Activated CD8-positive, alpha-beta T cell treated with anti-CD3 and anti-CD28 coated beads, Interleukin-2, amount 10 ng/mL, durations not matched to agents 7 days and 5 days (primary cell): ENCODE results near the gene TMEM8B. TPM values are rescaled to one million over a fixed set of nuclear protein-coding genes. Genes with fewer than 3 reads are reported as not detected.
A peak's percentile ranks its signal among the peaks of the same experiment; 100 is the strongest.

Experiments
- ATAC-seq: fragments of 150-1000 bp; cut with Tn5 transposase; one replicate; pipeline ENCODE4 v1.10.0; 2021; ENCODE audit warnings: moderate library complexity
- CTCF ChIA-PET: fragments of 350-600 bp; sonication (Branson Sonifier 250); formaldehyde crosslinking; loops from one replicate; lab custom pipeline; 2021; ENCODE audit warnings: antibody characterized with exemption; lab: Charles Lee
- POLR2A ChIA-PET: fragments of 350-600 bp; sonication (Branson Sonifier 250); formaldehyde crosslinking; loops from one replicate; lab custom pipeline; 2021; ENCODE audit warnings: antibody characterized with exemption; lab: Charles Lee
- DNase-seq: peaks from one replicate; pipeline ENCODE4 v3.0.0-alpha.2; 2020
- H3K27ac Mint-ChIP-seq: one replicate; pipeline ENCODE4 v1.8.0; 2021; ENCODE audit warnings: mild to moderate bottlenecking, mixed read lengths
- H3K27me3 Mint-ChIP-seq: one replicate; pipeline ENCODE4 v1.8.0; 2021; ENCODE audit warnings: low read depth, mixed read lengths
- H3K36me3 Mint-ChIP-seq: one replicate; pipeline ENCODE4 v1.8.0; 2021; ENCODE audit warnings: low read depth, mixed read lengths
- H3K4me1 Mint-ChIP-seq: one replicate; pipeline ENCODE4 v1.8.0; 2021; ENCODE audit warnings: low read depth, mixed read lengths
- H3K4me3 Mint-ChIP-seq: one replicate; pipeline ENCODE4 v1.8.0; 2021; ENCODE audit warnings: mild to moderate bottlenecking, mixed read lengths
- H3K9me3 Mint-ChIP-seq: one replicate; pipeline ENCODE4 v1.8.0; 2022; ENCODE audit warnings: mixed read lengths; ENCODE audit not compliant: insufficient read depth
- total RNA-seq, 2 experiments: library from RNA; stranded (reverse); gene quantifications; one replicate each; pipeline ENCODE4 v1.2.3, GENCODE V29; 2021

TMEM8B gene
- total RNA-seq, 2 experiments from 2014 or later, result 1.6 to 2.3 TPM

- no peak for DNase-seq
- POLR2A ChIA-PET, result interaction anchor here (0.6 kb wide), 1 partner anchor 236 kb away, joined by 3 read pairs; no protein-coding TSS in a partner anchor
- Mint-ChIP-seq H3K27ac (no peak overlapping the region), H3K4me3 (no peak overlapping the region), H3K9me3 (no peaks in the 10 kb centered on the region), H3K36me3 (no peaks in the 10 kb centered on the region), H3K27me3 (no peaks in the 10 kb centered on the region), H3K4me1 (peaks cover 19% of the 10 kb centered on the region)
- no peak for ATAC-seq
- CTCF ChIA-PET, result interaction anchor here (0.7 to 2.7 kb wide), 3 partner anchors 15 to 182 kb away, joined by 3 to 12 read pairs (median 5); no protein-coding TSS in a partner anchor
These were observed 12.0 kb downstream of the TMEM8B start for GRCh38 chr9:35840881-35841644.

- ATAC-seq (no peak), DNase-seq (no peak)
- no peaks in the 10 kb centered on the region for H3K36me3 Mint-ChIP-seq
- no peaks in the 10 kb centered on the region for H3K9me3 Mint-ChIP-seq
- H3K27me3 Mint-ChIP-seq, result no peaks in the 10 kb centered on the region
- H3K4me3 Mint-ChIP-seq, result no peak overlapping the region
- ChIA-PET POLR2A (interaction anchor here (0.6 kb wide), 1 partner anchor 237 kb away, joined by 3 read pairs; no protein-coding TSS in a partner anchor), CTCF (interaction anchor here (0.7 to 1.3 kb wide), 2 partner anchors 41 to 182 kb away, joined by 3 to 5 read pairs; no protein-coding TSS in a partner anchor)
- H3K4me1 Mint-ChIP-seq, result peaks cover 19% of the 10 kb centered on the region
- H3K27ac Mint-ChIP-seq, result no peak overlapping the region
These were observed 12.5 kb downstream of the TMEM8B start for GRCh38 chr9:35841645-35841900.

- no peaks in the 10 kb centered on the region for H3K27me3 Mint-ChIP-seq
- H3K27ac Mint-ChIP-seq, result no peak overlapping the region
- no peaks in the 10 kb centered on the region for H3K9me3 Mint-ChIP-seq
- CTCF ChIA-PET, result interaction anchor here (0.7 to 1.3 kb wide), 2 partner anchors 40 to 183 kb away, joined by 3 to 5 read pairs; no protein-coding TSS in a partner anchor
- H3K4me1 Mint-ChIP-seq, result peaks cover 25% of the 10 kb centered on the region
- ATAC-seq, result no peak
- no peaks in the 10 kb centered on the region for H3K36me3 Mint-ChIP-seq
- POLR2A ChIA-PET, result interaction anchor here (0.6 kb wide), 2 partner anchors 13 to 237 kb away, joined by 3 to 5 read pairs; partner anchors contain the start of genes FAM221B and TMEM8B
- no peak overlapping the region for H3K4me3 Mint-ChIP-seq
- DNase-seq, result no peak
These were observed 13.2 kb downstream of the TMEM8B start for GRCh38 chr9:35842020-35842745.

GRCh38 chr9:35842795-35843194, 13.8 kb downstream of the TMEM8B start:
- Mint-ChIP-seq H3K9me3 (no peaks in the 10 kb centered on the region), H3K36me3 (no peaks in the 10 kb centered on the region), H3K4me3 (no peak overlapping the region), H3K27ac (no peak overlapping the region), H3K27me3 (no peaks in the 10 kb centered on the region), H3K4me1 (peaks cover 31% of the 10 kb centered on the region)
- ATAC-seq (no peak), DNase-seq (no peak)
- ChIA-PET POLR2A (interaction anchor here (0.6 kb wide), 1 partner anchor 14 kb away, joined by 5 read pairs; the partner anchor contains the start of genes FAM221B and TMEM8B), CTCF (interaction anchor here (1.0 kb wide), 1 partner anchor 52 kb away, joined by 4 read pairs; no protein-coding TSS in a partner anchor)

GRCh38 chr9:35844628-35845270, 15.7 kb downstream of the TMEM8B start:
- Mint-ChIP-seq H3K9me3 (no peaks in the 10 kb centered on the region), H3K27ac (no peak overlapping the region), H3K4me1 (peaks cover 37% of the 10 kb centered on the region), H3K27me3 (no peaks in the 10 kb centered on the region), H3K4me3 (no peak overlapping the region), H3K36me3 (no peaks in the 10 kb centered on the region)
- ChIA-PET CTCF (interaction anchor here (0.7 to 4.5 kb wide), 9 partner anchors 9 to 197 kb away, joined by 3 to 24 read pairs (median 4); no protein-coding TSS in a partner anchor), POLR2A (interaction anchor here (0.8 to 1.3 kb wide), 2 partner anchors 9 to 12 kb away, joined by 3 to 4 read pairs; no protein-coding TSS in a partner anchor)
- DNase-seq (peak; percentile 35), ATAC-seq (peak; percentile 60)

- H3K36me3 Mint-ChIP-seq, result no peaks in the 10 kb centered on the region
- ChIA-PET POLR2A (interaction anchor here (1.3 kb wide), 1 partner anchor 13 kb away, joined by 4 read pairs; no protein-coding TSS in a partner anchor), CTCF (interaction anchor here (0.7 to 4.5 kb wide), 9 partner anchors 11 to 199 kb away, joined by 3 to 24 read pairs (median 4); no protein-coding TSS in a partner anchor)
- peak overlapping the region; percentile 32 for H3K27ac Mint-ChIP-seq
- no peaks in the 10 kb centered on the region for H3K27me3 Mint-ChIP-seq
- ATAC-seq (no peak), DNase-seq (no peak)
- H3K4me3 Mint-ChIP-seq, result no peak overlapping the region
- H3K4me1 Mint-ChIP-seq, result peaks cover 37% of the 10 kb centered on the region
- no peaks in the 10 kb centered on the region for H3K9me3 Mint-ChIP-seq
These were observed 17.1 kb downstream of the TMEM8B start for GRCh38 chr9:35845824-35846771.

- H3K27ac Mint-ChIP-seq, result no peak overlapping the region
- no peaks in the 10 kb centered on the region for H3K36me3 Mint-ChIP-seq
- POLR2A ChIA-PET, result no interaction called here
- no peak overlapping the region for H3K4me3 Mint-ChIP-seq
- DNase-seq (peak; percentile 41), ATAC-seq (peak; percentile 40)
- H3K4me1 Mint-ChIP-seq, result peaks cover 35% of the 10 kb centered on the region
- peaks cover 2% of the 10 kb centered on the region for H3K27me3 Mint-ChIP-seq
- CTCF ChIA-PET, result interaction anchor here (1.2 to 4.5 kb wide), 9 partner anchors 13 to 161 kb away, joined by 3 to 24 read pairs (median 4); partner anchors contain the start of gene SPAG8
- H3K9me3 Mint-ChIP-seq, result no peaks in the 10 kb centered on the region
These were observed 19.0 kb downstream of the TMEM8B start for GRCh38 chr9:35847792-35848572.

- Mint-ChIP-seq H3K27ac (no peak overlapping the region), H3K27me3 (peaks cover 2% of the 10 kb centered on the region), H3K36me3 (no peaks in the 10 kb centered on the region), H3K9me3 (no peaks in the 10 kb centered on the region), H3K4me1 (peaks cover 11% of the 10 kb centered on the region), H3K4me3 (no peak overlapping the region)
- CTCF ChIA-PET, result interaction anchor here (1.6 kb wide), 1 partner anchor 26 kb away, joined by 4 read pairs; no protein-coding TSS in a partner anchor
- DNase-seq (no peak), ATAC-seq (no peak)
- POLR2A ChIA-PET, result no interaction called here
These were observed 23.3 kb downstream of the TMEM8B start for GRCh38 chr9:35852267-35852815.

- POLR2A ChIA-PET, result no interaction called here
- Mint-ChIP-seq H3K27me3 (peaks cover 2% of the 10 kb centered on the region), H3K4me3 (no peak overlapping the region), H3K9me3 (no peaks in the 10 kb centered on the region), H3K4me1 (peaks cover 2% of the 10 kb centered on the region), H3K27ac (no peak overlapping the region), H3K36me3 (no peaks in the 10 kb centered on the region)
- ATAC-seq (no peak), DNase-seq (no peak)
- CTCF ChIA-PET, result interaction anchor here (1.6 kb wide), 1 partner anchor 27 kb away, joined by 4 read pairs; no protein-coding TSS in a partner anchor
These were observed 24.1 kb downstream of the TMEM8B start for GRCh38 chr9:35852876-35853865.
